Natural killer cell (primary cell): ENCODE measurements around the gene E2F3. TPM values are rescaled to one million over a fixed set of nuclear protein-coding genes. Genes with fewer than 3 reads are reported as not detected.

ENCODE experiments used
- ATAC-seq, 3 donors: fragments of 150-1000 bp in 2 of 3; fragments of 200-7000 bp in 1 of 3; cut with Tn5 transposase; 1 replicate in 1 of 3; 2 replicates in 2 of 3; pipeline ENCODE4 v1.10.0; 2021; ENCODE audit warnings: mild to moderate bottlenecking in 2 of 3, moderate library complexity in 2 of 3
- DNase-seq, 2 donors: peaks; one replicate each; pipeline versions ENCODE4 v3.0.0 to v3.0.0-alpha.2; 2013 to 2021; ENCODE audit warnings: mixed read lengths in 1 of 2
- H3K27ac ChIP-seq: one replicate; pipeline ENCODE4 v1.5.1; 2013; ENCODE audit warnings: mild to moderate bottlenecking, low read length
- H3K27me3 ChIP-seq: one replicate; pipeline ENCODE4 v1.6.1; 2013; ENCODE audit warnings: low read length; ENCODE audit not compliant: control insufficient read depth, insufficient read depth
- H3K36me3 ChIP-seq: one replicate; pipeline ENCODE4 v1.6.1; 2013; ENCODE audit warnings: low read length; ENCODE audit not compliant: control insufficient read depth, insufficient read depth
- H3K4me1 ChIP-seq: one replicate; pipeline ENCODE4 v1.6.1; 2013; ENCODE audit warnings: low read length; ENCODE audit not compliant: control insufficient read depth, insufficient read depth
- H3K4me3 ChIP-seq: one replicate; pipeline ENCODE4 v1.5.1; 2013; ENCODE audit warnings: low read length
- H3K9me3 ChIP-seq: one replicate; pipeline ENCODE4 v1.6.1; 2013; ENCODE audit warnings: low read length; ENCODE audit not compliant: control insufficient read depth, insufficient read depth
- H3K27ac Mint-ChIP-seq, 2 donors: one replicate each; pipeline ENCODE4 v1.8.0; 2022; ENCODE audit warnings: mild to moderate bottlenecking in 2 of 2, mixed read lengths in 2 of 2, moderate library complexity in 1 of 2
- H3K27me3 Mint-ChIP-seq, 2 donors: one replicate each; pipeline ENCODE4 v1.8.0; 2022; ENCODE audit warnings: low read depth in 2 of 2, mixed read lengths in 2 of 2
- H3K36me3 Mint-ChIP-seq: one replicate; pipeline ENCODE4 v1.8.0; 2022; ENCODE audit warnings: mixed read lengths
- H3K4me1 Mint-ChIP-seq, 2 donors: one replicate each; pipeline ENCODE4 v1.8.0; 2022; ENCODE audit warnings: mixed read lengths in 2 of 2
- H3K4me3 Mint-ChIP-seq: one replicate; pipeline ENCODE4 v1.8.0; 2022; ENCODE audit warnings: mild to moderate bottlenecking, moderate library complexity, mixed read lengths
- H3K9me3 Mint-ChIP-seq, 2 donors: one replicate each; pipeline ENCODE4 v1.8.0; 2022; ENCODE audit warnings: mixed read lengths in 2 of 2
- CTCF ChIP-seq: fragments of 200-600 bp; IDR thresholded peaks from one replicate; pipeline ENCODE4 v1.8.0; 2022; ENCODE audit warnings: antibody characterized with exemption
- WGBS: methylation state at CpG from one replicate; pipeline ENCODE4 v1.1.7; 2013; ENCODE audit warnings: missing lambda C conversion rate; ENCODE audit not compliant: insufficient coverage; 5-methylcytosine and 5-hydroxymethylcytosine counted together
- intact Hi-C: fragments of 100-400 bp; cut with micrococcal nuclease; formaldehyde crosslinking; loops from one replicate; pipeline ENCODE4 v1.14.2; 2022
- total RNA-seq, 4 donors: library from RNA; stranded (reverse); fragments of 120-200 nt in 1 of 4; gene quantifications; one replicate each; pipeline versions ENCODE4 v1.2.3 to v1.2.4, GENCODE V29; 2013 to 2022

E2F3 gene
- total RNA-seq, 3 donors from 2014 or later (not counting 1 experiment from before 2014, with no cell fraction given), result 8.2 to 14.7 (median 12.2) TPM

GRCh38 chr6:20365456-20365855 lies 36.2 kb upstream of the E2F3 start:
- Mint-ChIP-seq H3K27me3 (no peaks in the 10 kb centered on the region), H3K27ac (peak overlapping the region; percentile 92 to 95), H3K4me3 (peak overlapping the region; percentile 85), H3K9me3 (peaks cover 0 to 2% of the 10 kb centered on the region in 2 donors), H3K36me3 (no peaks in the 10 kb centered on the region), H3K4me1 (peaks cover 55 to 57% of the 10 kb centered on the region in 2 donors)
- Histone ChIP-seq H3K27ac (peak overlapping the region; percentile 72), H3K4me3 (no peak overlapping the region), H3K27me3 (no peaks in the 10 kb centered on the region), H3K9me3 (no peaks in the 10 kb centered on the region), H3K4me1 (peaks cover 47% of the 10 kb centered on the region), H3K36me3 (no peaks in the 10 kb centered on the region)
- no peak for TF ChIP-seq CTCF
- 88% methylated on average over 2 of the region's 3 CpGs for WGBS
- DNase-seq (peak in 1 of 2 donors; percentile 42), ATAC-seq (peak; percentile 53 to 62 (median 61))
- intact Hi-C loops, result no loop called here

DNA sequence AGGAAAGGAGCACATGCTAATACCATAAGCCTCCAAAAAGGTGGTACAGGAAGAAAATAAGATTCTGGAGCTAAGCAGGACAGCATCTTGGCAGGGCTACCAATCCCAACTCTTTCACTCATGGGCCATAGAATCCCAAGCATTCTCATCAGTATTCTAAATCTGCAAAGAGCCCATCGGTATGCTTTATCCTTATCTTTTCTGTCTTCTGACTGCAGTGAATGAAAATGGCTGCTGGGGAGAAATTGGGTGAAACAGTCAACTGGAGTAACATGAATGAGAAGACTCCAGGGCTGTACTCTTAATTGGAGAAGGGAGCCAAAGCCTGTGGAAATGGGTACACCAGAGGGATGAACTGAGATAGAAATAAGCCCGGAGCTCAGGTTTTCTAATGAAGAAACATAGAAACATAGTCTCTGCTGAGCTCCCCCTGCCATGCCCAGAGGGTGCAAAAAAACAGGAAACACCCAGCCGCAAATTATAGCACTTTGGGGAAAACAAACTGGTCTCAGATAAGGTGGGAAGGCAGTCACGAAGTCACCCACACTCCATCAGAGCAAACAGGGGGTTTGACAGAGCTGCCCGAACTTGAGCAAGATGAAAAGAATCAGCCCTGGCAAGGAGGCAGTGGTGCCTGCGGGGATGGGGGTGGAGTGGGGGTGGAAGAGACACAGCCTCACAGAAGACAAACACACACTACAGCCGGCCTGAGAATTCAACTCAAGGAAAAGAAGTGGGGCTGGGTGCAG lies 35.4 kb upstream of the E2F3 start:
- peak overlapping the region; percentile 72 for H3K27ac ChIP-seq
- intact Hi-C loops, result no loop called here
- TF ChIP-seq CTCF, result no peak

DNA sequence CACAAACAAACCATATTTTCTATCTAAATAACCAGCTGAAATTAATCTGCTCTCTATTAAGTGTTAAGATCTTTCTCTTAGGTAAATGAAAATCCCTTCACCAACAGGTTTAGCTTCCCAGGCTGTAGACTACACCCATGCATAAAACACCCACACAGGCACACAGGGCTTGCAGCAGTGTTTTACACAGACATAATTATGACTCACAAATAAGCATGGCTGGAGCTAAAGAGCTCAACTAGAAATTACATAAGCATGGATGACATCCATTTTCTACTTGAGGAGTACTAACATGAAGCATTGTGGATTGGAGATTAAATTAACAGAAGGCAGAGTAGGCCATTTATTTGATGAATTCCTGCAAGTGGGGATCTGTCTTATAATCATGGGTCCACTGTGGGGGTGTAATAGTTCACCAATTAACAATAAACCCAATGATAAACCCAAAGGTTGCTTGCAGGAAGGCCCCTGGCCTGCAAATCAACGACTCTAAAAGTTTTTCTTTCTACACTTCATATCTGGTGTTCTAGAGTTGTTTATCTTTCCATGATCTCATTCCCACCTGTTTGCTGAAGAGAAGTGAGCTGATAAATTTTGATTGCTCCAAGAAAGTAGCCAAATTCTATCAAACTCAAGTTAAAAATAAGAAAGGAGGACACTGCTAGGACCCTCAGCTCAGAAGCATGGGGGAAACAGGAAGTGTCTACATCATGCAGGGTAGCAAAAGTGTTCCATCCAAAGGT lies 33.8 kb upstream of the E2F3 start:
- Histone ChIP-seq H3K27ac (peak overlapping the region; percentile 72), H3K36me3 (no peaks in the 10 kb centered on the region), H3K4me3 (no peak overlapping the region), H3K27me3 (no peaks in the 10 kb centered on the region), H3K4me1 (peaks cover 54% of the 10 kb centered on the region), H3K9me3 (no peaks in the 10 kb centered on the region)
- Mint-ChIP-seq H3K9me3 (peaks cover 0 to 4% of the 10 kb centered on the region in 2 donors), H3K27me3 (no peaks in the 10 kb centered on the region), H3K4me1 (peaks cover 61 to 74% of the 10 kb centered on the region in 2 donors), H3K27ac (peak overlapping the region; percentile 92 to 95), H3K4me3 (peak overlapping the region; percentile 57), H3K36me3 (no peaks in the 10 kb centered on the region)
- WGBS, result no CpG with 5 or more reads among the region's 1 CpG
- ATAC-seq (peak in 1 of 3 donors; percentile 46), DNase-seq (peak in 1 of 2 donors; percentile 13)
- no peak for TF ChIP-seq CTCF
- intact Hi-C loops, result no loop called here

More for the DNA sequence above, 35.4 kb upstream of the E2F3 start:
- peak overlapping the region; percentile 85 for H3K4me3 Mint-ChIP-seq
- peak; percentile 18 to 74 for DNase-seq
- Histone ChIP-seq H3K4me3 (no peak overlapping the region), H3K36me3 (no peaks in the 10 kb centered on the region), H3K9me3 (no peaks in the 10 kb centered on the region), H3K27me3 (no peaks in the 10 kb centered on the region), H3K4me1 (peaks cover 54% of the 10 kb centered on the region)
- H3K27me3 Mint-ChIP-seq, result no peaks in the 10 kb centered on the region
- peak overlapping the region; percentile 92 to 95 for H3K27ac Mint-ChIP-seq
- peaks cover 0 to 2% of the 10 kb centered on the region in 2 donors for H3K9me3 Mint-ChIP-seq
- H3K4me1 Mint-ChIP-seq, result peaks cover 61 to 64% of the 10 kb centered on the region in 2 donors
- peak; percentile 51 to 72 (median 56) for ATAC-seq
- WGBS, result 3% methylated on average over 5 of the region's 7 CpGs
- no peaks in the 10 kb centered on the region for H3K36me3 Mint-ChIP-seq
